Ovary (tissue), 9 donors: ENCODE measurements around the gene KIT. TPM values are rescaled to one million over a fixed set of nuclear protein-coding genes. Genes with fewer than 3 reads are reported as not detected.

Experiments used
- DNase-seq, 5 donors: peaks; one replicate each; pipeline ENCODE4 v3.0.0-alpha.2; 2019 to 2020
- H3K27ac ChIP-seq, 2 donors: fragments of 200-600 bp; one replicate each; pipeline versions ENCODE4 v1.5.1 to v1.8.0; 2019 to 2022
- H3K27me3 ChIP-seq: fragments of 200-600 bp; one replicate; pipeline ENCODE4 v1.8.0; 2022
- H3K36me3 ChIP-seq: fragments of 200-600 bp; sonication (generic); one replicate; pipeline ENCODE4 v1.5.1; 2019
- H3K4me1 ChIP-seq: one replicate; pipeline ENCODE4 v1.8.1; 2013; ENCODE audit warnings: mild to moderate bottlenecking, moderate library complexity; ENCODE audit not compliant: insufficient read depth
- H3K4me3 ChIP-seq: fragments of 200-600 bp; sonication (generic); one replicate; pipeline ENCODE4 v1.5.1; 2017
- H3K9me3 ChIP-seq, 2 donors: fragments of 200-600 bp in 1 of 2; sonication (generic) in 1 of 2; one replicate each; pipeline versions ENCODE4 v1.5.1 to v1.8.1; 2013 to 2019; ENCODE audit warnings: mild to moderate bottlenecking in 1 of 2, moderate library complexity in 1 of 2
- EP300 ChIP-seq: sonication (generic); formaldehyde crosslinking; IDR thresholded peaks from one replicate; pipeline ENCODE4 v1.6.1; 2017; ENCODE audit warnings: antibody characterized with exemption
- POLR2A ChIP-seq: fragments of 450-650 bp; IDR thresholded peaks from one replicate; pipeline ENCODE4 v1.6.1; 2017; ENCODE audit warnings: antibody characterized with exemption, mild to moderate bottlenecking, moderate library complexity
- WGBS, 3 donors: extraction: QIAGEN DNeasy Blood & Tissue Kit in 1 of 3; methylation state at CpG; one replicate each; pipeline versions ENCODE4 v1.1.5 to v1.1.7; 2013 to 2017; 5-methylcytosine and 5-hydroxymethylcytosine counted together
- intact Hi-C, 4 donors: fragments of 100-400 bp; cut with DNase I; formaldehyde crosslinking; loops; one replicate each; pipeline versions ENCODE4 v1.11.0 to v1.15.1; 2022 to 2023
- polyA plus RNA-seq, 2 donors: library from polyadenylated mRNA; stranded (reverse); fragments of 200-250 nt in 1 of 2; fragments of 350-450 nt in 1 of 2; fragmentation: Illumina TruSeq in 1 of 2; extraction: RNeasy Lipid Tissue Mini Kit (QIAGEN cat#74804) in 1 of 2; gene quantifications; one replicate each; pipeline ENCODE4 v1.2.3, GENCODE V29; 2013 to 2014
- total RNA-seq, 7 donors: library from RNA; depleted of rRNA in 2 of 7; stranded (reverse); fragments of >200 nt in 2 of 7; fragmentation: NEBNext Ultra II Directional in 3 of 7; extraction: Animal tissue kit (Norgen Biotek cat#: 25700) in 3 of 7; gene quantifications; one replicate each; pipeline versions ENCODE4 v1.1.0 to v1.2.4, GENCODE V29; 2016 to 2023
- TF ChIP-seq, protein P1 (sequence below), 3 donors: fragments of 450-650 bp in 2 of 3; fragments of 200-600 bp in 1 of 3; IDR thresholded peaks; one replicate each; pipeline versions ENCODE4 v1.5.1 to v1.8.0; 2016 to 2022; ENCODE audit warnings: antibody characterized with exemption in 3 of 3, mild to moderate bottlenecking in 1 of 3
- donor health status: DM: no; HTN: no; CAD: no; lungs with moderate emphysema.
- donor health status: DM: no; HTN: no; CAD: no.
- donor health status: Bipolar disorder and iron deficiency.
- donor health status: DM: yes; HTN: yes; CAD: no.
- donor health status: DM: no; HTN: no; CAD: no.
- donor health status: DM: yes; HTN: yes; CAD: no.

KIT gene
- total and polyA plus RNA-seq, 9 donors: 7.0 to 61.8 (median 21.7) TPM

DNA sequence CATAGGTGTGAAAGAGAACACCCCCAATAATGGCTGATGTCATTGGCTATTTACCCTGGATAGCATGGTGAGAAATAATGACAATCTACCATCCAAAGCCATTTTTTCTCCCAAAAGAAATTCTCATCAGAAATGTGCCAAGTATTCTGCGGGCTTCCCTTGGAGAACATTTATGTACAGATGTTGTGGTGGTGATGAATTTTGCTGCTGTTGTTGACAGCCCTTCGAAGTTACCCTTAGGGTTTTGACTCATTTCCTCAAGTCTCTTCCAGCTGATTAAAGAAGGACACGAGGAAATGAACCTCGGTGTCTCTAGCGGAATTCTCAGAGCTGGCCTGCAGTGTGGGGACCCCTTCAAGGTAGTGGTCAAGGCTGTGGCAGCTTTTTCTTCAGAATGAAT lies 3.4 kb downstream of the KIT start:
- TF ChIP-seq EP300 (no peak), POLR2A (no peak)
- TF ChIP-seq, protein P1, sequence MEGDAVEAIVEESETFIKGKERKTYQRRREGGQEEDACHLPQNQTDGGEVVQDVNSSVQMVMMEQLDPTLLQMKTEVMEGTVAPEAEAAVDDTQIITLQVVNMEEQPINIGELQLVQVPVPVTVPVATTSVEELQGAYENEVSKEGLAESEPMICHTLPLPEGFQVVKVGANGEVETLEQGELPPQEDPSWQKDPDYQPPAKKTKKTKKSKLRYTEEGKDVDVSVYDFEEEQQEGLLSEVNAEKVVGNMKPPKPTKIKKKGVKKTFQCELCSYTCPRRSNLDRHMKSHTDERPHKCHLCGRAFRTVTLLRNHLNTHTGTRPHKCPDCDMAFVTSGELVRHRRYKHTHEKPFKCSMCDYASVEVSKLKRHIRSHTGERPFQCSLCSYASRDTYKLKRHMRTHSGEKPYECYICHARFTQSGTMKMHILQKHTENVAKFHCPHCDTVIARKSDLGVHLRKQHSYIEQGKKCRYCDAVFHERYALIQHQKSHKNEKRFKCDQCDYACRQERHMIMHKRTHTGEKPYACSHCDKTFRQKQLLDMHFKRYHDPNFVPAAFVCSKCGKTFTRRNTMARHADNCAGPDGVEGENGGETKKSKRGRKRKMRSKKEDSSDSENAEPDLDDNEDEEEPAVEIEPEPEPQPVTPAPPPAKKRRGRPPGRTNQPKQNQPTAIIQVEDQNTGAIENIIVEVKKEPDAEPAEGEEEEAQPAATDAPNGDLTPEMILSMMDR (IDR thresholded peaks at IDR 0.05): no peak
- peaks cover 4% of the 10 kb centered on the region for H3K4me1 ChIP-seq
- WGBS, 3 donors: 83 to 90% (median 90%) methylated on average over 5 of the region's 5 CpGs
- H3K9me3 ChIP-seq: no peaks in the 10 kb centered on the region
- no peak for DNase-seq
- no peaks in the 10 kb centered on the region for H3K36me3 ChIP-seq
- no peak overlapping the region for H3K4me3 ChIP-seq
- H3K27ac ChIP-seq: no peak overlapping the region
- intact Hi-C loops: no loop called here
- no peaks in the 10 kb centered on the region for H3K27me3 ChIP-seq

DNA sequence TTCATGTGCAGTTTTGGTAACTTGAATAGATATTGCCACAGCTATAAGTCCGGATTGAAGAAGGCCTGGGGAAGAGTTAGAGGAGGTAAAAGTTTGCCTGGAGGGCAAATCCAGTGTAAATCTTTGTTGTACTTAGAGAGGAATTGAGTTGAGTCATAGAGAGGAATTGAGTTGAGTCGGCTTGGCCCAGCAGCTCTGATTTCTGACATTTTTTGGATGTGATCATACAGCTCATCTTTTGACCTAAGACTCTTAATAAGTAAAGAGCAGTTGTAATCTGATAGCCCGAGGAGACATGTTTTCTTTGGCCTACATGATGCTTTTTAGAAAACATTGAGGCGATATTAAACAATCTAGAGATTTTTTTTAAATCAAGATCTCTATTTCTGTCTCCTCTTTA lies 3.9 kb downstream of the KIT start:
- TF ChIP-seq POLR2A (no peak), EP300 (no peak)
- TF ChIP-seq, protein P1 (IDR thresholded peaks at IDR 0.05): no peak
- Histone ChIP-seq H3K4me1 (peaks cover 4% of the 10 kb centered on the region), H3K9me3 (no peaks in the 10 kb centered on the region), H3K4me3 (no peak overlapping the region), H3K36me3 (no peaks in the 10 kb centered on the region), H3K27me3 (no peaks in the 10 kb centered on the region), H3K27ac (no peak overlapping the region)
- 80 to 83% (median 82%) methylated on average over 4 of the region's 4 CpGs for WGBS, 3 donors
- no peak for DNase-seq
- intact Hi-C loops: no loop called here

DNA sequence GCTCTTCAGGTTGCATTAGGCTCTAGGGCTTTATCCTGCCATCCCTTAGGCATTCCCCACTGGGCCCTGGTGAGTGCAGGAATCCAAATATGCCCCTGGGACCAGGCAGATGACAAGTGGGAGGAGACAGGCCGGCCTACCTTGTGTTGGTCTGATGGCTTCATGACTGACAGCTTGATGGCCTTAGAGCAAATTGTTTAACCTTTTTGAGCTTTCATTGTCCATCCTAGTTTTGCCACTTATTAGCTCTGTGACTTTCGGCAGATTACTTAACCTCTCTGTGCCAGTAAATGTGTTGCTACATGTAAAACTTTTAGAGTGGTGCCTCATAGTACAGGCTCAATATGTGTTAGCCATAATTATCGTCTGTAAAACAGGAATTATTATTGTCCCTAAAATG lies 4.4 kb downstream of the KIT start:
- TF ChIP-seq, protein P1 (IDR thresholded peaks at IDR 0.05): no peak
- no peak for TF ChIP-seq EP300
- no peak for TF ChIP-seq POLR2A
- no peak overlapping the region for H3K4me3 ChIP-seq
- no peak for DNase-seq

GRCh38 chr4:54662901-54663585 lies 5.3 kb downstream of the KIT start:
- no peaks in the 10 kb centered on the region for H3K36me3 ChIP-seq
- no peak overlapping the region for H3K27ac ChIP-seq
- intact Hi-C loops: no loop called here
- WGBS, 3 donors: 73 to 87% (median 82%) methylated on average over 6 of the region's 6 CpGs
- H3K4me1 ChIP-seq: peaks cover 4% of the 10 kb centered on the region
- no peak overlapping the region for H3K4me3 ChIP-seq
- H3K9me3 ChIP-seq: no peaks in the 10 kb centered on the region
- DNase-seq: no peak
- H3K27me3 ChIP-seq: no peaks in the 10 kb centered on the region
- TF ChIP-seq POLR2A (no peak), EP300 (no peak)
- TF ChIP-seq, protein P1 (IDR thresholded peaks at IDR 0.05): no peak

More for the DNA sequence above, 4.4 kb downstream of the KIT start:
- H3K27ac ChIP-seq: no peak overlapping the region
- H3K27me3 ChIP-seq: no peaks in the 10 kb centered on the region
- intact Hi-C loops: no loop called here
- 91 to 100% (median 95%) methylated on average over 3 of the region's 3 CpGs for WGBS, 3 donors
- H3K9me3 ChIP-seq: no peaks in the 10 kb centered on the region
- peaks cover 4% of the 10 kb centered on the region for H3K4me1 ChIP-seq
- no peaks in the 10 kb centered on the region for H3K36me3 ChIP-seq
